NCI-H526 (cell line): ENCODE data around the gene NPAS1.

Experiments
- DNase-seq, 2 experiments: peaks; one replicate each; lab custom pipeline; 2025; lab: John Stamatoyannopoulos, UW

NPAS1 gene

GRCh38 chr19:47082493-47082892 lies 62.9 kb downstream of the NPAS1 start:
- no peak for DNase-seq

- DNase-seq = no peak
Measured at GRCh38 chr19:47084879-47085439, 65.3 kb downstream of the NPAS1 start.

DNA sequence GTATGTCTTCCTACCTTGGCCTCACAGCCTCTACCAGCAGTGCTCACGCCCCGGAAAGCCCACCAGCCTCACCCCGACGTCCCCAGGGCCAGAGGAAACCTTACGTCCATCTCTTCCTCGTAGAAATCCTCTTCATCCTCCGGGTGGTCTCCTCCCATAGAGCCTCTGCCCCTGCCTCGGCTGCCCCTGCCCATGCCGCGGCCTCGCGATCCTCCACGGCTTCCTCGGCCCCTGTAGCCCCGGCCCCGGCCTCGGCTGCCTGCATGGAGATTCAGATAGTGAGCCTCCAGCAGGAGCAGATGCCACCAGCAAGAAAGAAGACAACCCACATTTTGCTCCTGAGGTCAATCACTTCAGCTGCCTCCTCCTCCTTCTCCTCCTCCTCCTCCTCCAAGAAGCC lies 66.6 kb downstream of the NPAS1 start:
- no peak for DNase-seq

GRCh38 chr19:47089767-47090350 lies 70.2 kb downstream of the NPAS1 start:
- DNase-seq = no peak

DNA sequence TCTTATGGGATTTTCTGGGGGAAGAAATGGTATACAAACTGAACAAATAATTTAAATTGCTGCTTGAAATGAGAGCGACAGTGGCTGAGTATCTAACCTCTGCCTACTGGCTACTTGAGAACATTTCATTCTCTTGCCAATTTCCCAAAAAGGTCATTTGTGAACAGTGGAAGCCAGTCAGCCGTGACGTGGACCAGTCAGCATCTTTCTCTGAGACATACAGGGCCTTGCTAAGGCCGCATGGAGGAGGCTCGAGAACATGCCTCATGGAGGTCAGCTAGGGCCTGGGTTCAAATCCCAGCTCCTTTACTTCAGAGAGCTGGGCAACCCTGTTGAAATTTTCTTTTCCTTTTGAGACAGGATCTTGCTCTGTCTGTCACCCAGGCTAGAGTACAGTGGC lies 73.6 kb downstream of the NPAS1 start:
- DNase-seq = no peak

DNA sequence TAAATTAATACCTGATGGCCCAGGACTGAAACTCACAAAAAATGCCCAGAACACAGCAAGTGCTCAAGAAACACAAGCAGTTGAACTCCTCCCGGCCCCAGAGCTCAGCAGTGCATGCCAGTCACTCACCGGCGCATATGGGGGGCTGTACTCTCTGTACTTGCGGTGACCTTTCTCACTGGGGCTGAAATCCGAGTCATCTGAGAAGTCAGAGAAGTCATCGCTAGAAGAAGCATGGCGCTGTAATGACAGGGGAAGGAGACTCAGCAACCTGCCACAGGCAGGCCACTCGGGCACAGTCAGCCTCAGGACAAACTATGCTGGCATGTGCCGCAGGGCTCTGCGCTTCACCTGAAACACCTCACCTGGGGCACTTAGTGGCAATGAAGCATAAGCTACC lies 74.2 kb downstream of the NPAS1 start:
- no peak for DNase-seq

GRCh38 chr19:47094557-47095475 lies 75.2 kb downstream of the NPAS1 start:
- DNase-seq = no peak
